ENCODE results near the gene PAQR4. TPM values are rescaled to one million over a fixed set of nuclear protein-coding genes. Genes with fewer than 3 reads are reported as not detected.

The PAQR4 gene
- total RNA-seq, 1 donor from 2014 or later = 9.2 TPM

GRCh38 chr16:2973093-2973492 is 3.9 kb downstream of the PAQR4 start:
- intact Hi-C loops (cut with DNase I) = no loop called here
- TF ChIP-seq CTCF (IDR thresholded peaks at IDR 0.05) = no peak
- no peak overlapping the region for H3K27ac ChIP-seq

GRCh38 chr16:2973605-2974318 is 4.6 kb downstream of the PAQR4 start:
- TF ChIP-seq CTCF (IDR thresholded peaks at IDR 0.05) = no peak
- no peak for DNase-seq (ENCODE audit: low spot score in 2 of 2)
- no peaks in the 10 kb centered on the region for H3K9me3 ChIP-seq

More at GRCh38 chr16:2973093-2973492, 3.9 kb downstream of the PAQR4 start:
- H3K36me3 ChIP-seq = no peaks in the 10 kb centered on the region
- H3K4me3 ChIP-seq = no peak overlapping the region
- H3K4me1 ChIP-seq = peaks cover 5 to 17% of the 10 kb centered on the region in 2 donors
- no peak for DNase-seq (ENCODE audit: low spot score in 2 of 2)
- peaks cover under 1% of the 10 kb centered on the region for H3K27me3 ChIP-seq
- H3K9me3 ChIP-seq = no peaks in the 10 kb centered on the region

GRCh38 chr16:2974319-2975056 is 5.3 kb downstream of the PAQR4 start:
- intact Hi-C loops (cut with DNase I) = no loop called here
- Histone ChIP-seq H3K9me3 (no peaks in the 10 kb centered on the region), H3K4me1 (peaks cover 2 to 9% of the 10 kb centered on the region in 2 donors), H3K4me3 (no peak overlapping the region), H3K36me3 (no peaks in the 10 kb centered on the region), H3K27ac (no peak overlapping the region), H3K27me3 (no peaks in the 10 kb centered on the region)
- TF ChIP-seq CTCF (IDR thresholded peaks at IDR 0.05) = no peak
- DNase-seq (ENCODE audit: low spot score in 2 of 2) = no peak

More at GRCh38 chr16:2973605-2974318, 4.6 kb downstream of the PAQR4 start:
- intact Hi-C loops (cut with DNase I) = no loop called here
- Histone ChIP-seq H3K27me3 (no peaks in the 10 kb centered on the region), H3K4me1 (peaks cover 3 to 12% of the 10 kb centered on the region in 2 donors), H3K36me3 (no peaks in the 10 kb centered on the region), H3K4me3 (no peak overlapping the region), H3K27ac (no peak overlapping the region)

- intact Hi-C loops (cut with DNase I) = no loop called here
- Histone ChIP-seq H3K4me3 (no peak overlapping the region), H3K27me3 (no peaks in the 10 kb centered on the region), H3K27ac (no peak overlapping the region), H3K9me3 (no peaks in the 10 kb centered on the region), H3K36me3 (no peaks in the 10 kb centered on the region), H3K4me1 (peaks cover 5 to 7% of the 10 kb centered on the region in 2 donors)
- DNase-seq (ENCODE audit: low spot score in 2 of 2) = no peak
- no peak for TF ChIP-seq CTCF (IDR thresholded peaks at IDR 0.05)
Observed at GRCh38 chr16:2975161-2975795, 6.1 kb downstream of the PAQR4 start.

- Histone ChIP-seq H3K27me3 (no peaks in the 10 kb centered on the region), H3K36me3 (no peaks in the 10 kb centered on the region), H3K4me3 (no peak overlapping the region), H3K27ac (no peak overlapping the region), H3K9me3 (no peaks in the 10 kb centered on the region), H3K4me1 (peaks cover 5 to 12% of the 10 kb centered on the region in 2 donors)
- TF ChIP-seq CTCF (IDR thresholded peaks at IDR 0.05) = no peak
- intact Hi-C loops (cut with DNase I) = no loop called here
- no peak for DNase-seq (ENCODE audit: low spot score in 2 of 2)
Observed at GRCh38 chr16:2976201-2976600, 7.1 kb downstream of the PAQR4 start.
